WTC11 (cell line): ENCODE data around the gene ZNF428. TPM values are rescaled to one million over a fixed set of nuclear protein-coding genes. Genes with fewer than 3 reads are reported as not detected.

Source experiments
- ATAC-seq: fragments of 200-7000 bp; cut with Tn5 transposase; 2 replicates; pipeline ENCODE4 v1.10.0; 2021; ENCODE audit warnings: mild to moderate bottlenecking, moderate library complexity
- CTCF ChIA-PET: fragments of 300-600 bp; sonication (Branson Sonifier 250); formaldehyde crosslinking; loops from one replicate; lab custom pipeline; 2021; ENCODE audit warnings: antibody characterized with exemption; lab: Charles Lee
- POLR2A ChIA-PET: fragments of 350-600 bp; sonication (Branson Sonifier 250); formaldehyde crosslinking; loops from one replicate; lab custom pipeline; 2021; ENCODE audit warnings: antibody characterized with exemption; lab: Charles Lee
- DNase-seq: peaks from one replicate; pipeline ENCODE4 v3.0.0; 2021; ENCODE audit warnings: low spot score
- H3K27ac Mint-ChIP-seq: 2 replicates; pipeline ENCODE4 v1.8.0; 2021; ENCODE audit warnings: mixed read lengths
- H3K27me3 Mint-ChIP-seq: 2 replicates; pipeline ENCODE4 v1.8.0; 2021; ENCODE audit warnings: low read depth, mild to moderate bottlenecking, moderate library complexity, mixed read lengths
- H3K36me3 Mint-ChIP-seq: 2 replicates; pipeline ENCODE4 v1.8.0; 2021; ENCODE audit warnings: mixed read lengths
- H3K4me1 Mint-ChIP-seq: 2 replicates; pipeline ENCODE4 v1.8.0; 2022; ENCODE audit warnings: mixed read lengths
- H3K4me3 Mint-ChIP-seq: 2 replicates; pipeline ENCODE4 v1.8.0; 2021; ENCODE audit warnings: mild to moderate bottlenecking, moderate library complexity, mixed read lengths
- H3K9me3 Mint-ChIP-seq: 2 replicates; pipeline ENCODE4 v1.8.0; 2021; ENCODE audit warnings: mixed read lengths
- CTCF ChIP-seq: fragments of 200-600 bp; IDR thresholded peaks from 2 replicates; pipeline ENCODE4 v1.8.0; 2022; ENCODE audit warnings: antibody characterized with exemption
- EMX1 ChIP-seq: fragments of 250-450 bp; sonication (Bioruptor Pico); IDR thresholded peaks from 2 replicates; pipeline ENCODE4 v1.8.0; 2021; ENCODE audit warnings: mild to moderate bottlenecking
- ETV6 ChIP-seq: sonication (generic); formaldehyde crosslinking; IDR thresholded peaks from 2 replicates; pipeline ENCODE4 v1.8.1; 2022; ENCODE audit warnings: mild to moderate bottlenecking, missing genetic modification reagents
- GTF2I ChIP-seq: fragments of 250-450 bp; sonication (Bioruptor Pico); conservative IDR thresholded peaks from 2 replicates; pipeline ENCODE4 v1.4.0; 2021; ENCODE audit warnings: mild to moderate bottlenecking
- IRF2 ChIP-seq: sonication (generic); formaldehyde crosslinking; IDR thresholded peaks from 2 replicates; pipeline ENCODE4 v1.8.0; 2022; ENCODE audit warnings: low read depth, missing genetic modification reagents, borderline replicate concordance
- NR2C2 ChIP-seq: sonication (generic); formaldehyde crosslinking; IDR thresholded peaks from 2 replicates; pipeline ENCODE4 v1.8.0; 2022; ENCODE audit warnings: mild to moderate bottlenecking, missing genetic modification reagents
- NR3C1 ChIP-seq: sonication (generic); formaldehyde crosslinking; conservative IDR thresholded peaks from 2 replicates; pipeline ENCODE4 v1.8.1; 2023; ENCODE audit warnings: low read depth, mild to moderate bottlenecking, missing genetic modification reagents
- RORB ChIP-seq: fragments of 250-450 bp; sonication (Bioruptor Pico); IDR thresholded peaks from 2 replicates; pipeline ENCODE4 v1.9.0; 2021; ENCODE audit warnings: mild to moderate bottlenecking
- TP53 ChIP-seq: sonication (generic); formaldehyde crosslinking; IDR thresholded peaks from 2 replicates; pipeline ENCODE4 v1.8.1; 2023; ENCODE audit warnings: mild to moderate bottlenecking, missing genetic modification reagents
- ZMAT4 ChIP-seq: fragments of 250-450 bp; sonication (Bioruptor Pico); IDR thresholded peaks from 2 replicates; pipeline ENCODE4 v1.9.0; 2021; ENCODE audit warnings: mild to moderate bottlenecking
- ZNF416 ChIP-seq: fragments of 250-450 bp; sonication (Bioruptor Pico); IDR thresholded peaks from 2 replicates; pipeline ENCODE4 v1.9.0; 2021; ENCODE audit warnings: mild to moderate bottlenecking, inconsistent platforms
- ZNF423 ChIP-seq: fragments of 250-450 bp; sonication (Bioruptor Pico); IDR thresholded peaks from 2 replicates; pipeline ENCODE4 v2.1.2; 2022; ENCODE audit warnings: mild to moderate bottlenecking, moderate library complexity
- ZNF425 ChIP-seq: fragments of 250-450 bp; sonication (Bioruptor Pico); conservative IDR thresholded peaks from 2 replicates; pipeline ENCODE4 v1.9.0; 2021; ENCODE audit warnings: mild to moderate bottlenecking
- total RNA-seq: library from RNA; stranded (reverse); gene quantifications from 3 replicates; pipeline ENCODE4 v1.2.3, GENCODE V29; 2021
- TF ChIP-seq, protein P1 (sequence below): fragments of 250-450 bp; sonication (Bioruptor Pico); IDR thresholded peaks from 2 replicates; pipeline ENCODE4 v2.1.2; 2022; ENCODE audit warnings: mild to moderate bottlenecking, moderate library complexity
- TF ChIP-seq, protein P2 (sequence below): fragments of 250-450 bp; sonication (Bioruptor Pico); IDR thresholded peaks from 2 replicates; pipeline ENCODE4 v1.8.0; 2021; ENCODE audit warnings: mild to moderate bottlenecking
- TF ChIP-seq, protein P3 (sequence below): fragments of 250-450 bp; sonication (Bioruptor Pico); IDR thresholded peaks from 2 replicates; pipeline ENCODE4 v1.9.0; 2021; ENCODE audit warnings: mild to moderate bottlenecking, borderline replicate concordance
- TF ChIP-seq, protein P4 (sequence below): fragments of 250-450 bp; sonication (Bioruptor Pico); IDR thresholded peaks from 2 replicates; pipeline ENCODE4 v1.9.0; 2021; ENCODE audit warnings: mild to moderate bottlenecking

ZNF428 gene
- total RNA-seq, 1 experiment from 2014 or later, result 20.1 TPM

GRCh38 chr19:43619262-43620060 is at the start of gene ZNF428 (continued):
- TF ChIP-seq, protein P1, sequence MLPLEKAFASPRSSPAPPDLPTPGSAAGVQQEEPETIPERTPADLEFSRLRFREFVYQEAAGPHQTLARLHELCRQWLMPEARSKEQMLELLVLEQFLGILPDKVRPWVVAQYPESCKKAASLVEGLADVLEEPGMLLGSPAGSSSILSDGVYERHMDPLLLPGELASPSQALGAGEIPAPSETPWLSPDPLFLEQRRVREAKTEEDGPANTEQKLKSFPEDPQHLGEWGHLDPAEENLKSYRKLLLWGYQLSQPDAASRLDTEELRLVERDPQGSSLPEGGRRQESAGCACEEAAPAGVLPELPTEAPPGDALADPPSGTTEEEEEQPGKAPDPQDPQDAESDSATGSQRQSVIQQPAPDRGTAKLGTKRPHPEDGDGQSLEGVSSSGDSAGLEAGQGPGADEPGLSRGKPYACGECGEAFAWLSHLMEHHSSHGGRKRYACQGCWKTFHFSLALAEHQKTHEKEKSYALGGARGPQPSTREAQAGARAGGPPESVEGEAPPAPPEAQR, result no peak
- no peak for TF ChIP-seq NR2C2 (CRISPR knock-in tag)
- 0 out of 2 replicates have a peak, but pooled peaks have one; percentile 81 for TF ChIP-seq TP53 (CRISPR knock-in tag)
- no peak for TF ChIP-seq ZMAT4 (CRISPR knock-in tag)
- TF ChIP-seq, protein P2, sequence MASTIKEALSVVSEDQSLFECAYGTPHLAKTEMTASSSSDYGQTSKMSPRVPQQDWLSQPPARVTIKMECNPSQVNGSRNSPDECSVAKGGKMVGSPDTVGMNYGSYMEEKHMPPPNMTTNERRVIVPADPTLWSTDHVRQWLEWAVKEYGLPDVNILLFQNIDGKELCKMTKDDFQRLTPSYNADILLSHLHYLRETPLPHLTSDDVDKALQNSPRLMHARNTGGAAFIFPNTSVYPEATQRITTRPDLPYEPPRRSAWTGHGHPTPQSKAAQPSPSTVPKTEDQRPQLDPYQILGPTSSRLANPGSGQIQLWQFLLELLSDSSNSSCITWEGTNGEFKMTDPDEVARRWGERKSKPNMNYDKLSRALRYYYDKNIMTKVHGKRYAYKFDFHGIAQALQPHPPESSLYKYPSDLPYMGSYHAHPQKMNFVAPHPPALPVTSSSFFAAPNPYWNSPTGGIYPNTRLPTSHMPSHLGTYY (CRISPR knock-in tag), result no peak
- TF ChIP-seq ZNF425 (CRISPR knock-in tag), result no peak
- TF ChIP-seq CTCF, result no peak
- TF ChIP-seq NR3C1 (CRISPR knock-in tag), result no peak
- TF ChIP-seq, protein P3, sequence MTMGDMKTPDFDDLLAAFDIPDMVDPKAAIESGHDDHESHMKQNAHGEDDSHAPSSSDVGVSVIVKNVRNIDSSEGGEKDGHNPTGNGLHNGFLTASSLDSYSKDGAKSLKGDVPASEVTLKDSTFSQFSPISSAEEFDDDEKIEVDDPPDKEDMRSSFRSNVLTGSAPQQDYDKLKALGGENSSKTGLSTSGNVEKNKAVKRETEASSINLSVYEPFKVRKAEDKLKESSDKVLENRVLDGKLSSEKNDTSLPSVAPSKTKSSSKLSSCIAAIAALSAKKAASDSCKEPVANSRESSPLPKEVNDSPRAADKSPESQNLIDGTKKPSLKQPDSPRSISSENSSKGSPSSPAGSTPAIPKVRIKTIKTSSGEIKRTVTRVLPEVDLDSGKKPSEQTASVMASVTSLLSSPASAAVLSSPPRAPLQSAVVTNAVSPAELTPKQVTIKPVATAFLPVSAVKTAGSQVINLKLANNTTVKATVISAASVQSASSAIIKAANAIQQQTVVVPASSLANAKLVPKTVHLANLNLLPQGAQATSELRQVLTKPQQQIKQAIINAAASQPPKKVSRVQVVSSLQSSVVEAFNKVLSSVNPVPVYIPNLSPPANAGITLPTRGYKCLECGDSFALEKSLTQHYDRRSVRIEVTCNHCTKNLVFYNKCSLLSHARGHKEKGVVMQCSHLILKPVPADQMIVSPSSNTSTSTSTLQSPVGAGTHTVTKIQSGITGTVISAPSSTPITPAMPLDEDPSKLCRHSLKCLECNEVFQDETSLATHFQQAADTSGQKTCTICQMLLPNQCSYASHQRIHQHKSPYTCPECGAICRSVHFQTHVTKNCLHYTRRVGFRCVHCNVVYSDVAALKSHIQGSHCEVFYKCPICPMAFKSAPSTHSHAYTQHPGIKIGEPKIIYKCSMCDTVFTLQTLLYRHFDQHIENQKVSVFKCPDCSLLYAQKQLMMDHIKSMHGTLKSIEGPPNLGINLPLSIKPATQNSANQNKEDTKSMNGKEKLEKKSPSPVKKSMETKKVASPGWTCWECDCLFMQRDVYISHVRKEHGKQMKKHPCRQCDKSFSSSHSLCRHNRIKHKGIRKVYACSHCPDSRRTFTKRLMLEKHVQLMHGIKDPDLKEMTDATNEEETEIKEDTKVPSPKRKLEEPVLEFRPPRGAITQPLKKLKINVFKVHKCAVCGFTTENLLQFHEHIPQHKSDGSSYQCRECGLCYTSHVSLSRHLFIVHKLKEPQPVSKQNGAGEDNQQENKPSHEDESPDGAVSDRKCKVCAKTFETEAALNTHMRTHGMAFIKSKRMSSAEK (CRISPR knock-in tag), result no peak

DNA sequence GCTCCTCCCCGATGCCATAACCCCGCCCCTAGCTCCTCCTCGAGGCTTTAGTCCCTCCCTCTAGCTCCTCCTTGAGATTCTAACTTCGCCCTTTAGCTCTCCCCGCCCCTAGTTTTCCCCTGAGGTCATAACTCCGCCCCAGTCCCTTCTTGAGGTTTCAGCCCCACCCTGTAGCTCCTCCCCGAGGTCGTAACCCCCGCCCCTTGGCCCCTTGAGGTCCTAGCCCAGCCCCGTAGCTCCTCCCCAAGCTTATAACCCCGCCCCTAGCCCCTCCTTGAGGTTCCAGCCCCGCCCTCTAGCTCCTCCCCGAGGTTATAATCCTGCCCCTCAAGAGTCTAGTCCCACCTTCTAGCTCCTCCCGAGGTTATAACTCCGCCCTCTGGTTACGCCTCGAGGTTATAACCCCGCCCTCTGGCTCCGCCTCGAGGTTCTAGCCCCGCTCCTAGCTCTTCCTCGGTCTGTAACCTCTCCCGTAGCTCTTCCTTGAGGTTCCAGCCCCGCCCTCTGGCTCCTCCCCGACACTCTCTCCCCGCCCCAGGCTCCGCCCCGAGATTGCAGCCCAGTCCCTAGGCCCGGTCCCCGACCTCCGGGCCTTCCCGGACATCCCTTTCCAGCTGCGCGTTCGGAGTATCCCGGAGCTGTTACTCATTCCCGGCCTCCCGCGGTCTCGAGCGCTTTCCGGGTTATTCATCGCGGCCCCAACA is 49.1 kb upstream of the ZNF428 start:
- H3K9me3 Mint-ChIP-seq, result no peaks in the 10 kb centered on the region
- ChIA-PET POLR2A (interaction anchor here (0.5 to 2.2 kb wide), 14 partner anchors 16 to 1050 kb away, joined by 3 to 12 read pairs (median 4); partner anchors contain the start of genes IRGQ, ZNF575 and ZNF576), CTCF (interaction anchor here (0.6 to 3.5 kb wide), 48 partner anchors 9 to 1709 kb away, joined by 3 to 28 read pairs (median 6); partner anchors contain the start of genes IRGQ, PHLDB3, PINLYP and RABAC1)
- peaks cover 15% of the 10 kb centered on the region for H3K36me3 Mint-ChIP-seq
- H3K4me1 Mint-ChIP-seq, result peaks cover 31% of the 10 kb centered on the region
- peaks cover 31% of the 10 kb centered on the region for H3K27me3 Mint-ChIP-seq
- peak overlapping the region; percentile 89 for H3K4me3 Mint-ChIP-seq
- peak overlapping the region; percentile 91 for H3K27ac Mint-ChIP-seq
- ATAC-seq, result peak; percentile 89
- DNase-seq, result peak; percentile 99
- TF ChIP-seq IRF2 (CRISPR knock-in tag) (no peak), ZNF416 (CRISPR knock-in tag) (no peak), EMX1 (CRISPR knock-in tag) (no peak), RORB (CRISPR knock-in tag) (no peak), GTF2I (CRISPR knock-in tag) (no peak), ETV6 (peak; percentile 22; the same call in 1 of the 2 replicates), ZNF423 (peak; percentile 74)
- TF ChIP-seq, protein P4, sequence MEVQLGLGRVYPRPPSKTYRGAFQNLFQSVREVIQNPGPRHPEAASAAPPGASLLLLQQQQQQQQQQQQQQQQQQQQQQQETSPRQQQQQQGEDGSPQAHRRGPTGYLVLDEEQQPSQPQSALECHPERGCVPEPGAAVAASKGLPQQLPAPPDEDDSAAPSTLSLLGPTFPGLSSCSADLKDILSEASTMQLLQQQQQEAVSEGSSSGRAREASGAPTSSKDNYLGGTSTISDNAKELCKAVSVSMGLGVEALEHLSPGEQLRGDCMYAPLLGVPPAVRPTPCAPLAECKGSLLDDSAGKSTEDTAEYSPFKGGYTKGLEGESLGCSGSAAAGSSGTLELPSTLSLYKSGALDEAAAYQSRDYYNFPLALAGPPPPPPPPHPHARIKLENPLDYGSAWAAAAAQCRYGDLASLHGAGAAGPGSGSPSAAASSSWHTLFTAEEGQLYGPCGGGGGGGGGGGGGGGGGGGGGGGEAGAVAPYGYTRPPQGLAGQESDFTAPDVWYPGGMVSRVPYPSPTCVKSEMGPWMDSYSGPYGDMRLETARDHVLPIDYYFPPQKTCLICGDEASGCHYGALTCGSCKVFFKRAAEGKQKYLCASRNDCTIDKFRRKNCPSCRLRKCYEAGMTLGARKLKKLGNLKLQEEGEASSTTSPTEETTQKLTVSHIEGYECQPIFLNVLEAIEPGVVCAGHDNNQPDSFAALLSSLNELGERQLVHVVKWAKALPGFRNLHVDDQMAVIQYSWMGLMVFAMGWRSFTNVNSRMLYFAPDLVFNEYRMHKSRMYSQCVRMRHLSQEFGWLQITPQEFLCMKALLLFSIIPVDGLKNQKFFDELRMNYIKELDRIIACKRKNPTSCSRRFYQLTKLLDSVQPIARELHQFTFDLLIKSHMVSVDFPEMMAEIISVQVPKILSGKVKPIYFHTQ (CRISPR knock-in tag), result no peak
